Measurements from ENCODE around the gene SLC7A14. TPM values are rescaled to one million over a fixed set of nuclear protein-coding genes. Genes with fewer than 3 reads are reported as not detected.

The SLC7A14 gene
- total RNA-seq, 1 experiment from 2014 or later: not detected

GRCh38 chr3:170536712-170537111 is 49.2 kb downstream of the SLC7A14 start:
- Histone ChIP-seq H3K27me3 (ENCODE audit: insufficient read depth, low read length) (0 out of 2 replicates have a peak, but pooled peaks cover 7% of the 10 kb centered on the region), H3K36me3 (ENCODE audit: control insufficient read depth in 1 of 2, insufficient read depth in 2 of 2, low read length in 2 of 2) (no peaks in the 10 kb centered on the region), H3K4me3 (replicated peaks in 1 of 2; ENCODE audit: low read depth in 1 of 2, low read length in 2 of 2) (no peak overlapping the region), H4K20me1 (ENCODE audit: insufficient read depth) (no peaks in the 10 kb centered on the region), H3K4me2 (ENCODE audit: low read length) (no peak overlapping the region), H3K27ac (ENCODE audit: low read depth, low read length) (no peak overlapping the region), H3K9me3 (ENCODE audit: control insufficient read depth in 1 of 2, insufficient read depth in 1 of 2, low read depth in 1 of 2, low read length in 2 of 2) (no peaks in the 10 kb centered on the region), H3K4me1 (ENCODE audit: control insufficient read depth in 1 of 2, insufficient read depth in 2 of 2, low read length in 2 of 2) (no peaks in the 10 kb centered on the region), H3K9me2 (ENCODE audit: insufficient read depth) (no peaks in the 10 kb centered on the region), H2AFZ (ENCODE audit: low read depth, low read length, poor library complexity, severe bottlenecking) (no peak overlapping the region), H3K9ac (ENCODE audit: low read length) (no peak overlapping the region), H3K79me2 (ENCODE audit: insufficient read depth, low read length) (no peaks in the 10 kb centered on the region)
- no TSS peak for BruUV-seq (replicated peaks)
- intact Hi-C loops (cut with micrococcal nuclease): no loop called here
- no peak for TF ChIP-seq POLR2A (IDR thresholded peaks at IDR 0.05; ENCODE audit: borderline replicate concordance, extremely low read depth, insufficient read depth, insufficient read length)
- no peak for TF ChIP-seq FOSL1 (IDR thresholded peaks at IDR 0.05; ENCODE audit: low read depth)
- no peak for TF ChIP-seq YY1 (IDR thresholded peaks at IDR 0.05; ENCODE audit: extremely low read depth, insufficient replicate concordance, low read depth, low read length)
- no peak for TF ChIP-seq CBX3 (IDR thresholded peaks at IDR 0.05; ENCODE audit: low read depth)
- no peak for TF ChIP-seq ATF3 (IDR thresholded peaks at IDR 0.05)
- no peak for TF ChIP-seq ZBTB33 (IDR thresholded peaks at IDR 0.05; ENCODE audit: extremely low read depth, insufficient replicate concordance, low read length)
- TF ChIP-seq REST (IDR thresholded peaks at IDR 0.05; ENCODE audit: low read depth): no peak
- no peak for TF ChIP-seq ZNF274 (IDR thresholded peaks at IDR 0.05; ENCODE audit: low read depth, low read length)
- TF ChIP-seq MAX (IDR thresholded peaks at IDR 0.05): no peak
- TF ChIP-seq JUND (IDR thresholded peaks at IDR 0.05): no peak
- TF ChIP-seq ELF1 (IDR thresholded peaks at IDR 0.05; ENCODE audit: borderline replicate concordance, low read depth): no peak
- no peak for TF ChIP-seq TCF7L2 (IDR thresholded peaks at IDR 0.05; ENCODE audit: borderline replicate concordance, extremely low read depth, insufficient read depth, insufficient read length)
- TF ChIP-seq SP1 (IDR thresholded peaks at IDR 0.05; ENCODE audit: low read depth): no peak
- no peak for TF ChIP-seq SIN3A (IDR thresholded peaks at IDR 0.05; ENCODE audit: low read depth)
- no peak for TF ChIP-seq SRF (IDR thresholded peaks at IDR 0.05; ENCODE audit: low read depth)
- no peak for TF ChIP-seq RAD21 (IDR thresholded peaks at IDR 0.05; ENCODE audit: low read depth)
- no peak for TF ChIP-seq EZH2phosphoT487 (IDR thresholded peaks at IDR 0.05; ENCODE audit: borderline replicate concordance)
- no peak for TF ChIP-seq EGR1 (IDR thresholded peaks at IDR 0.05; ENCODE audit: low read depth)
- DNase-seq (ENCODE audit: low read depth, low spot score): no peak
- no peak for ATAC-seq
- ChIA-PET CTCF (no interaction called here), POLR2A (no interaction called here), RAD21 (ENCODE audit: low non-redundant PET in 1 of 2, low total read pairs in 2 of 2, uncharacterized antibody in 2 of 2, unreplicated experiment in 2 of 2) (no interaction called here)
